HG03097 (cell line): ENCODE measurements around the gene TIPIN.
"Not testable (repeated sequence)": the region's sequence is repeated elsewhere in the genome, so short reads cannot be mapped to it uniquely, and the experiment has no call there.

Experiments
- ATAC-seq: cut with Tn5 transposase; IDR thresholded peaks from one replicate; pipeline ENCODE4 v1.9.1; 2021; ENCODE audit not compliant: unreplicated experiment, low FRiP score

Gene TIPIN

DNA sequence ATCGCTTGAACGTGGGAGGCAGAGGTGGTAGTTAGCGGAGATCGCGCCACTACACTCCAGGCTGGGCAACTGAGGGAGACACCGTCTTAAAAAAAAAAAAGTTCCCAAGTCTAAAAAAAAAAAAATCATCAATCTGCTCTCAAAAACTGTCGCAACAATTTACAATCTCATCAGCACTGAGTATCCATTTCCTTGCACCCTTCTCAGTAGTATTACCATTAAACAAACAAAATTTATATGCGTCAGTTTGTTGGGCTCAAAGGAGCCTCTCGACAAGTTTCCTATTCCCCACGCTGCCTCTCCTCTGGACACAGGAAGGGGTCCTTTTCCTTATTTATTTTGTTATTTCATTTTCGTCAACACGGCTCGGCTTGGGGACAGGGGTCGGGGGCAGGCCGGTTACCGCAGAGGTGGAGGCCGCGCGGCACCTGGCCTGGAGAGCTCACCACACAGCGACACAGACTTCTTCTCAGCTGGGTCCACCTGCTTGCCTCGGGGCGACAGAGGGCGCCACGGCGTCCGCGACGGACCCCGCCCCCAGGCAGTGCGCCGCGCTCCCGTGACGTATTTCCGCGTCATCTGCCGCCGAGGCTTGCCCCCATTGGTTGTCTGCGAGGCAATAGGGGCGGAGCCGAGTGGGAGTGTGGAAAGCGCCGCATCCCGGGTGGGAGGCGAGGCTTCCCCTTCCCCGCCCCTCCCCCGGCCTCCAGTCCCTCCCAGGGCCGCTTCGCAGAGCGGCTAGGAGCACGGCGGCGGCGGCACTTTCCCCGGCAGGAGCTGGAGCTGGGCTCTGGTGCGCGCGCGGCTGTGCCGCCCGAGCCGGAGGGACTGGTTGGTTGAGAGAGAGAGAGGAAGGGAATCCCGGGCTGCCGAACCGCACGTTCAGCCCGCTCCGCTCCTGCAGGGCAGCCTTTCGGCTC, 30.0 kb upstream of the TIPIN start, which contains the start of gene MAP2K1:
MAP2K1 (plus strand) TSS at position 709 of the 920 bp plus-strand sequence. CDS start 436 bp downstream, outside the sequence.
- ATAC-seq, result peak; percentile 73

DNA sequence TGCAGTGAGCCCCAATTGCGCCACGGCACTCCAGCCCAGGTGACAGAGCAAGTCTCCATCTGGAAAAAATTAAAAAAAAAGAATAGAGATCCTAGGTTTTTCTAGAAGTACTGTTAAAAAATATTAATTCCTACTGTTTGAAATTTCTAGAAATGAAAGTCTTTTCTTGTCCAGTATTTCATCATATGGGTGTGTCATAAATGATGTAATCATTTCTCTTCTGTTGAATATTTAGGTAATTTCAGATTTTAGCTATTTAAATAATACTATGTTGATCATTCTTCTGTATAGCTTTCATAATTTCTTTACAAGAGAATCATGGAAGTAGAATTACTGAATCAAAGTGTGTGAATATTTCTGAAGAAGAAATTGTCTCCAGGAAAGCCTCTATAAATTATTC, 24.9 kb upstream of the TIPIN start:
- ATAC-seq, result not testable (repeated sequence)

DNA sequence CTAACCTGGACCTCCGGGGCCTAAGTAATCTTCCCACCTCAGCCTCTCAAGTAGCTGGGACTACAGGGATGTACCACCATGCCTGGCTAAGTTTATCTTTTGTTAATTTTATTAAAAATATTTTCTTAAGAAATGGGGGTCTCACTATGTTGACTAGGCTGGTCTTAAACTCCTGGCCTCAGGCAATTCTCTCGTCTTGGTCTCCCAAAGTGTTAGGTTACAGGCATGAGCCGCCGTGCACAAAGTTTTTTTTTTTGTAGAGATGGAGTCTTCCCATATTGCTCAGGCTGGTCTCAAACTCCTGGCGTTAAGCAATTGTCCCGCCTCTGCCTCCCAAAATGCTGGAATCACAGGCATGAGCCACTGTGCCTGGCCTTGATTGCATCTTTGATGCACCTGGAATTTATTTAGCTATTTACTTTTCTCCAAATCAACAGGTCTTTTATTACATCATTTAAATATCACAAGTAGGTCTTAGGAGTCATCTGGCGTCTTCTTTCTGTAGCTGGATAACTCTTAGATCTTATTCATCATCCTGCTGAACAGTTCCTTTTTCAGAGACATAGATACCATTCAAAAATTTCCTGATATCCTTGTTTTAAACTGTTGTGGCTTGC, 22.4 kb upstream of the TIPIN start:
- no peak for ATAC-seq

DNA sequence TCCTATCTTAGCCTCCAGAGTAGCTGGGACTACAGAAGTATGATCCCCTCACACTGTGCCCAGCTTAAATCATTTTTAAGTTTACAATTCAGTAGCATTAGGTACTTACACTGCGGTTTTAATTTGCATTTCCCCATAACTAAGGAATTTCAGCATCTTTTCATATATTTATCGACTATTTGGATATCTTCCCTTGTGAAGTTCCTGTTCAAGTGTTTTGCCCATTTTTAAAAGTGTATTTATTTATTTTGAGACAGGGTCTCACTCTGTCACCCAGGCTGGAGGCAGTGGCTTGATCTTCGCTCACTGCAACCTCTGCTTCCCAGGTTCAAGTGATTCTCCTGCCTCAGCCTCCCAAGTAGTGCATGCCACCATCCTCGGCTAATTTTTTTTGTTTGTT, 17.7 kb upstream of the TIPIN start:
- ATAC-seq, result no peak

DNA sequence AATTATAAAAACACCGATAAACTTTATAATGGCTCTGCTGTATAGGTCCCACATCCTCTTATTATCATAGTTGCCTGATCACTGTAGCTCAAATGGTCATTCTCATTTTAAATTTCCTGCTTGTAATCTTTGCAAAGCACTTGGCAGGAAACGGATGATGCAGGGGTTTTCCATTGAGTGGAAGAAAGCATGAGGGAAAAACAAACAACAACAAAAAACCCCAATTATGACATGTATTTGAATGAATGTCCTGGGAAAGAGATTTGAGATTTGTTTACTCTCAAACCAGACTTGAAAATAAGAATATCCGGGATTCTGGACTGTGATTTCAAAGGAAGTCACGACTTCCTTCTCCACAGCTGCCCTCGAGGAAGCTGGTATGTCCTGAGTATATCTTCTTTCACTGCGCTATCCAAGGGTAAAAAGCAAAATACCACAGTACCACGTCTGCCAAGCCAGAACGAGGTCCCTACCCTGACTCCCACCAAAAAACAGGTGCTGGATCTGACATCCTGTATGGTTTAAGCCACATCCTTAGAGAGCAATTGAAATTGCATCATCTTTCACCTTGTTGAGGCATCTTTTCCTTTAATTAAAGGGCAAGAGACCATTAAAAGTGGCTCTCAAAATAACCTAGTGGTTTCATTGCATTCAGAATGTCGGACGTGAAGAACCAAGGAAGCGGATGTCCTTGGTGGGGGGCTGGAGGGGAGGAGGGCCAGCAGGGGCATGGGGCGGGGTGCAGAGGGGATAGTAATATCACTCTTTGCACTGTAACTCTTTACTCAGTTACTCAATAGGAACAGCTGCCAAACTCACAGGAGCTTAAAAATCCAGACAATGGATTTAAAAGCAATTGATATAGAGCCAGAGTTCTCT, 13.5 kb upstream of the TIPIN start:
- no peak for ATAC-seq

DNA sequence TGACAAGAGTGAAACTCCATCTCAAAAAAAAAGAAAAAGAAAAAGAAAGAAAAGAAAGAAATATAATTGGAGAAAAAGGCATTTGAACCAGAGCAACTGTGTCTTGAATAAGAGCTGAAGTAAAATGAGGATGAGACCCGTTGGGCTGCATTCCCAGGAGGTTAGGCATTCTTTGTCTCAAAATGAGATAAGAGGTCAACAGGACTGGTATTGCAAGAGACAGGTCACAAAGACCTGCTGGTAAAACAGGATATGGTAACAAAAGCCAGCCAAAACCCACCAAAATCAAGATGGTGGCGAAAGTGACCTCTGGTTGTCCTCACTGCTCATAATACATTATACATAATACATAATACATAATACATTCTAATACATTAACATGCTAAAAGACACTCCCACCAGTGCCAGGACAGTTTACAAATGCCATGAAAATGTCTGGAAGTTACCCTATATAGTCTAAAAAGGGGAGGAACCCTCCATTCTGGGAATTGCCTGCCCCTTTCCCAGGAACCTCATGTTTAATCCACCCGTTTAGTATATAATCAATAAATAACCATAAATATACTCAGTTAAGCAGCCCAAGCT, 8.6 kb upstream of the TIPIN start:
- no peak for ATAC-seq

DNA sequence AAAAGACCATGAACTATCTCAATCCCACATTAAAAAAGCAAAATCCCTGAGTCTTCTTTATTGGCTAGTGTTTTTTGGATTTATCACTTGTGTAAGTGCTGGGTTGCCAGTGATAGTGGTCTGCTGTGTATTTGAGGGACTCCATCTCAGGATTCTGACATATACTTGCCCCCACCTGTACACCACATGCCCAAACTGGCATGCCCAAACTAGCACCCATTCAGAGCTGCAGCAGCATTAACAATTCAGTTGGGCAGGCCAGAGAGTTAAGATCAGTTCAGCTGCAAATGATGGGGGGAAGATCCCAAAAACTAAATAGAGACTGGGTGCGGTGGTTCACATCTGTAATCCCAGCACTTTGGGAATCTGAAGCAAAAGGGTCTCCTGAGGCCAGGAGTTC, 6.3 kb upstream of the TIPIN start:
- no peak for ATAC-seq

DNA sequence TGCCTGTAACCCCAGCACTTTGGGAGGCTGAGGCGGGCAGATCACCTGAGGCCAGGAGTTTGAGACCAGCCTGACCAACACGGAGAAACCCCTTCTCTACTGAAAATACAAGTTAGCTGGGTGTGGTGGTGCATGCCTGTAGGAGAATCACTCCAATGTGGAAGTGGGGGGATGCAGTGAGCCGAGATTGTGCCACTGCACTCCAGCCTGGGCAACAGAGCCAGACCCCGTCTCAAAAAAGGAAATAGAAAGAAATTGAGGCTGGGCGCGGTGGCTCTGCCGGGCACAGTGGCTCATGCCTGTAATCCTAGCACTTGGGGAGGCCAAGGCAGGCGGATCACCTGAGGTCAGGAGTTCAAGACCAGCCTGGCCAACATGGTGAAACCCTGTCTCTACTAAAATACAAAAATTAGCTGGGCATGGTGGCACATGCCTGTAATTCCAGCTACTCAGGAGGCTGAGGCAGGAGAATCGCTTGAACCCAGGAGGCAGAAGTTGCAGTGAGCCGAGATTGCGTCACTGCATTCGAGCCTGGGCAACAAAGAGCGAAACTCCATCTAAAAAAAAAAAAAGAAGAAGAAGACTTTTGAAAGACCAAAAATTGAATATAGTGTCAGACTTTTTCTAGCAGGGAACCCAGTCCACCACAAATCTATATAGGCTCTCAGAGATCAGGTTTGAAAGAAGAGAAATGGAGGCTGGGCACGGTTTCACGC, 5.4 kb upstream of the TIPIN start:
- not testable (repeated sequence) for ATAC-seq

DNA sequence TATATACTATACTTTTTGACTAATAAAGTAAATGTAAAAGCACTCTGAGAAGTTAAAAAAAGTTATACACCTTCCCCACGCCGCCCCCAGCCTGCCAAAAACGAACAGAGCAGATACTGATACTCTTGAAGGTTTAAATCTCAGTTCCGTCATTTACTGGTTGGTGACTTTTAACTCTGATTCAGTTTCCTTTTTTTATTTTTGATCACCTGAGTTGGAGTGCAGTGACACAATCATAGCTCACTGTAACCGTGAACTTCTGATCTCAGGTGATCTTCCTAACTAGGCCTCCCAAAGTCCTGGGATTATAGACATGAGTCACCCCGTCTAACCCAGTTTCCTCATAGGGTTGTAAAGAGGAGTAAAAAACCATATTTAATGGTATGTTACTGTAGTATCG, 3.3 kb upstream of the TIPIN start:
- no peak for ATAC-seq

DNA sequence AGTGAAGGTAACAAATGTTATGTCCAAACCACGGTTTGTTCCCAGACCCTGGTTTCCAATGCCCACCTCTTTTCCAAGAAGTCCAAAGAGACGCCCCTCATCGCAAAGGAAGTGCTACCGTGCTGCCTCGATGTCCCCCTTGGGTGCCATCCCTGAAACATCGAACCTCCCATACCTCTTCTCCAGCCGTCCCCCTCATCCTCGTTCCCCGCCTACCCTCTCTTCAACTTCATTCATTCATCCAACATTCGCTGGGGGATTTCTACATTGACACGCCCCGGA, 467 bp downstream of the TIPIN start:
- no peak for ATAC-seq

DNA sequence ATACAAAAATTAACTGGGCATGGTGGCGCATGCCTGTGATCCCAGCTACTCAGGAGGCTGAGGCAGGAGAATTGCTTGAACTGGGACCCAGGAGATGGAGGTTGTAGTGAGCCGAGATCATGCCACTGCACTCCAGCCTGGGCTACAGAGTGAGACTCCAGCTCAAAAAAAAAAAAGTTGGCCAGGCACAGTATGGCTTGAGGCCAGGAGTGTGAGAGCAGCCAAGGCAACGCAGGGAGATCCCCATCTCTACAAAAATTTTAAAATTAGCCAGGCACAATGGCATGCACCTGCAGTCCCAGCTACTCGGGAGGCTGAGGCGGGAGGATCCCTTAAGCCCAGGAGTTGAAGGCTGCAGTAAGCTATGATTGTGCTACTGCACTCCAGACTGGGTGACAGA, 8.0 kb downstream of the TIPIN start:
- not testable (repeated sequence) for ATAC-seq

DNA sequence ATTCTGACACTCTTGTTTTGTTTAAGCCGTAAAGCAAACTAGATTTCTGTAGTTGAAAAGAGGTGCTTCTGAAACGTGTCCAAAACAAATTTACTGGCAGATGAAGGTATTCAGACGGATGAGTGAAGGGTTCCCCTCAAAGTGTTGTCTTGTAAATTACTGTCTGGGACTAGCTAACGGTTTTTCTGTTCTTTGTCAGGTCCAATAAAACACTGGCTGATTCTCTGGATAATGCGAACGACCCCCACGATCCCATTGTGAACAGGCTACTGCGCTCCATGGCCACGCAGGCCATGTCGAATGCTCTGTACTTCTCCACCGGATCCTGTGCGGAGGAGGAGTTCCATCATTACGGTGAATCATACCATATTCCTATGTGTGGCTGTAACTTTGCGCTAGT, 27.7 kb downstream of the TIPIN start:
- ATAC-seq, result no peak

DNA sequence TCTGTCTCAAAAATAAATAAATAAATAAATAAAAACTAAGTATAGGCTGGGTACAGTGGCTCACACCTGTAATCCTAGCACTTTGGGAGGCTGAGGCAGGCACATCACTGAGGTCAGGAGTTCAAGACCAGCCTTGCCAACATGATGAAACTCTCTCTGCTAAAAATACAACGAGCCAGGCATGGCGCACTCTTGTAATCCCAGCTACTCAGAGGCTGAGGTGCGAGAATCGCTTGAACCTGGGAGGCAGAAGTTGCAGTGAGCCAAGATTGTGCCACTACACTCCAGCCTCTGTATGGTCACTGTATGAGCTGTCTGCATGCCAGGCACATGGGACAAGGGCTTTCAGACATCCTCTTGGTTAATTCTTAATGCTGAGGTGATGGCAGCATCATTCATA, 28.7 kb downstream of the TIPIN start:
- ATAC-seq, result no peak

DNA sequence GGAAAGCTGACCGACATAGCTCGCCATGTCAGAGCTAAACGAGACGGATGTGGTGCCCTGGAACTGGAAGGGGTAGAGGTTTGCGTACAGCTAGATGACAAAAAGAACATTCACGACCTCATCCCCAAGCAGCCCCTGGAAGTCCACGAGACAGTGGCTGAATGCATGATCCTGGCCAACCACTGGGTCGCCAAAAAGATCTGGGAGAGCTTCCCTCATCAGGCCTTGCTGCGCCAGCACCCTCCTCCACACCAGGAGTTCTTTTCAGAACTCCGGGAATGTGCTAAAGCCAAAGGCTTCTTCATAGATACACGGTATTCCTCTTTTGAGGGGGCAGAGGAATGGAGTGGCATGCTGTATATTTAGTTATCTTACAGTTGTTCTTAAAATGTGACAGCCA, 30.4 kb downstream of the TIPIN start:
- no peak for ATAC-seq

DNA sequence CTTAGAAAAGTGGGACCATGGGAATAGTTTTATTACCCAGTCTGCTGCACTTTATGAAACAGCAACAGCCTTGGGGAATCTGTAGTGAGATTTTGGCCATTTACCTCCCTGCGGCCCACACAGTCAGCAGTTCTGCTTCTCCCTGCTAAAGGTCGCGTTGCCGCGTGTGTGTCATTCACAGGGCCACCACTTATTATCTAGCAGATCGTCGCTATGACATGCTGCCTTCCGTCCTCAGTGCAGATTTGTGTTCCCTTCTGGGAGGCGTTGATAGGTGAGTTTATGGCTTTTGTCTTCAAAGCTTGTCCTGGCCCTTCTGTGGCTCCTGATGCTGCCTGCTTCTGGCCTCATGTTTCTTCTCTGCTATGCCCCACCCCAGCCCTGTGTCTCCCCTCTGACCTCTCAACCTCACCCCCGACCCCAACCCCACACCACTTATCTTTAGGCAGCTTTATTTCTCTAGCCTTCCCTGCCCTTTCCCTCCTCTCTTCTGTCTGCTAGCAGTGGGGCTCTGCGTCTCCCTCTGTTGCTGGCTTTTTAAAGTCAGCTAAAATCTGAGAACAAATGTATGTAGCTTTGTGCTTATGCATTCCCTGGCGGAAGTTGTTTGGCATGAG, 33.1 kb downstream of the TIPIN start:
- no peak for ATAC-seq

DNA sequence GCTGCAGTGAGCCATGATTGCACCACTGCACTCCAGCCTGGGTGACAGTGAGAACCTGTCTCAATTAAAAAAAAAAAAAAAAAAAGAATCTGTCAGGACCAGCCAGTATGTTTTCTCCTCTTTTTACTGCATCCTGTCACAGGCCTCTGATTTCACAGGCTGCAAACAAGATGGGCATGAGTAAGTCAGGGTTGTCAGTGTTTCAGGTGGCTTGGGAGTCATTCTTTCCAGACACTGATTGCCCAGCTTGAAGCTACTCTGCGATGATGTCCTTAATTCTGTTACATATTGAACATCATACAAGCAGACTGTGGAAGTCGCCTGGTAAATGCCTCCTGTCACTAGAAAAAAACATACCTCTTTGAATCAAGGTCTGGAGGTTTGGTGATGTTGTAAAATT, 44.3 kb downstream of the TIPIN start:
- no peak for ATAC-seq

DNA sequence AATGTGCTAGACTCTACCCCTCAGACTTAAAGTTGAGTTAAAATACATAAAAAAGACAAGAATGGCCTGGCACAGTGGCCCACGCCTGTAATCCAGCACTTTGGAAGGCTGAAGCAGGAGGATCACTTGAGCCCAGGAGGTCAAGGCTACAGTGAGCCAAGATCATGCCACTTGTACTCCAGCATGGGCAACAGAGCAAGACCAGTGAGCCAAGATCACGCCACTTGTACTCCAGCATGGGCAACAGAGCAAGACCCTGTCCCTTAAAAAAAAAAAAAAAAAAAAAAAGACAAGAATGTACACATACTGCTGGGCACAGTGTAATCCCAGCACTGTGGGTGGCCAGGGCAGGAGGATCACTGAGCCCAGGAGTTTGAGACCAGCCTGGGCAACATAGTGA, 45.7 kb downstream of the TIPIN start:
- ATAC-seq, result no peak

DNA sequence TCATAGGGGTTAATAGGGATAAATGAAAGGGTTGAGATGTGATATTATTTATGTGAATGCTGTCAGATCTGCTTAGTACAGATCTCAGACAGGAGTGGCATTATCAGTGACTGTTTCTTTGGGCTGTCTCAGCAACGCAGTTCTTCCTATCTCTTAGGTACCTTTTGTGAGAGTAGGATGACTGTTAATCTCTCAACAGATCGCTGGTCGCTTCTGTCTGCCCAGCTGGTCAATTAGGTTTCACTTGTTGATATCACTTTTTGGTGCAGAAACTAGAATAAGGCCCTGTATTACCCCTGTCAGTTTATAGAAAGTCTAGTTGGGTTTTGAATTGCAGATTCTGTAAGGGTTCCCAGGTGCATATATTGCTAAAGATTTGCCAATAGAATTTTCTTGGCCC, 46.7 kb downstream of the TIPIN start:
- ATAC-seq, result no peak

DNA sequence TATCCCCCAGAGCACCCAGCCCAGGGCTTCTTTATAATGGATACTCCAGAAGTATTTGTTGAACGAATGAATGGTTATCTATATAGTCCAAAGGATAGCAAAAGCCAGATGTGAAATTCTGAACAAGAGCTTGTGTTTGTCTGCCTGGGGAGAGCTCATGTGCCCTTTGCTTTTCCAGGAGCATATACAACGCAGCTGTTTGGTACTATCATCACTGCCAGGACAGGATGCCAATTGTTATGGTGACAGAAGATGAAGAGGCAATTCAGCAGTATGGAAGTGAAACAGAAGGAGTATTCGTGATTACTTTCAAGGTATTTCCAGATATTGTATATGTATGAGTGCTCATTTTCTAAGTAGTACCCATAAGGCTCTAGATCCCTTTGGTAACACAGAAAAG, 48.0 kb downstream of the TIPIN start:
- no peak for ATAC-seq

DNA sequence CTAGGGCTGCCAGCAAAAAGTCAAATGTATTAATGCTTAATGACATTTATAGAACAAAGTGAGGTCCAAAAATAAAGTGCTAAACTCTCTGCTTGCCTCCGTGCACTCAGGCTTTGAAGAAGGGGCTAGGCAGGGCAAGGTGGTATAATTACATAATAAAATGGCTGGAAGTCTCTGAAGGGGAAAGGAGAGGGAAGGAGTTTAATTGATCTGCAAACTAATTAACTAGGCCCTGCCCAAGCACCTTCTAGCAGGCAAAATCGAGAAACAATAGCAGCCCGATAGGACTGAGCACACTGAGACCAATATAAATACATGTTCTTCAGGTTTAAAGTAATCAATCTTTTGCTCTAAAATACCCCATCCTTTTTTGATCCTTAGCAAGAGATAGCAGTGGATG, 50.1 kb downstream of the TIPIN start:
- no peak for ATAC-seq
